ENCODE results near the gene ADAM29. TPM values are rescaled to one million over a fixed set of nuclear protein-coding genes. Genes with fewer than 3 reads are reported as not detected.

ADAM29 gene
- total and polyA plus RNA-seq, 2 donors (not counting 1 experiment from before 2014, with no cell fraction given) = not detected

GRCh38 chr4:174996079-174996478 lies 77.9 kb downstream of the ADAM29 start:
- WGBS (ENCODE audit: insufficient coverage) = no CpG with 5 or more reads among the region's 1 CpG

GRCh38 chr4:174999407-174999806 lies 81.2 kb downstream of the ADAM29 start:
- no CpG with 5 or more reads among the region's 4 CpGs for WGBS (ENCODE audit: insufficient coverage)
- peaks cover 3% of the 10 kb centered on the region for H3K4me1 Mint-ChIP-seq

More at GRCh38 chr4:174996079-174996478, 77.9 kb downstream of the ADAM29 start:
- TF ChIP-seq EZH2 (IDR thresholded peaks at IDR 0.05; ENCODE audit: borderline replicate concordance, insufficient read depth, low read depth, low read length, poor library complexity, severe bottlenecking) (no peak), CTCF (IDR thresholded peaks at IDR 0.05) (no peak)
- ATAC-seq (ENCODE audit: low read depth) (no peak), DNase-seq (no peak)
- no peak overlapping the region for H3K27ac ChIP-seq (ENCODE audit: low read length in 2 of 2)
- H3K4me3 ChIP-seq (ENCODE audit: control extremely low read depth in 1 of 5, extremely low read depth in 1 of 5, insufficient read depth in 1 of 5, low read depth in 2 of 5, low read length in 4 of 5) = no peak overlapping the region
- no peak overlapping the region for H2AFZ ChIP-seq (ENCODE audit: insufficient read depth, low read depth, low read length, poor library complexity, severe bottlenecking)
- Mint-ChIP-seq H3K27me3 (no peaks in the 10 kb centered on the region), H3K4me3 (no peak overlapping the region), H3K4me1 (peaks cover 3% of the 10 kb centered on the region), H3K27ac (no peak overlapping the region), H3K9me3 (ENCODE audit: insufficient read depth) (peaks cover 2% of the 10 kb centered on the region)
- no peak overlapping the region for H3K9ac ChIP-seq (ENCODE audit: low read length)
- no peaks in the 10 kb centered on the region for H3K79me2 ChIP-seq (ENCODE audit: control insufficient read depth, insufficient read depth, low read length)
- H4K20me1 ChIP-seq (ENCODE audit: control insufficient read depth, insufficient read depth, low read length, poor library complexity, severe bottlenecking) = no peaks in the 10 kb centered on the region
- H3K4me2 ChIP-seq (replicated peaks; ENCODE audit: low read depth, low read length, poor library complexity, severe bottlenecking) = no peak overlapping the region
- H3K27me3 ChIP-seq (replicated peaks in 1 of 4; ENCODE audit: control extremely low read depth in 1 of 4, control insufficient read depth in 3 of 4, insufficient read depth in 4 of 4, low read length in 3 of 4) = no peaks in the 10 kb centered on the region
- CTCF ChIA-PET = no interaction called here
- POLR2A ChIA-PET = no interaction called here
- no peaks in the 10 kb centered on the region for H3K9me3 ChIP-seq (ENCODE audit: control extremely low read depth in 1 of 3, control insufficient read depth in 2 of 3, insufficient read depth in 1 of 3, low read length in 2 of 3)
- no peaks in the 10 kb centered on the region for H3K36me3 ChIP-seq (replicated peaks in 1 of 2; ENCODE audit: control extremely low read depth in 1 of 2, control insufficient read depth in 1 of 2, extremely low read depth in 1 of 2, insufficient read depth in 2 of 2, low read length in 1 of 2)
- intact Hi-C loops (cut with micrococcal nuclease) = no loop called here
- no peaks in the 10 kb centered on the region for H3K4me1 ChIP-seq (ENCODE audit: control insufficient read depth in 2 of 2, insufficient read depth in 2 of 2, low read length in 2 of 2)

More at GRCh38 chr4:174999407-174999806, 81.2 kb downstream of the ADAM29 start:
- Mint-ChIP-seq H3K4me3 (no peak overlapping the region), H3K27ac (no peak overlapping the region), H3K27me3 (no peaks in the 10 kb centered on the region), H3K9me3 (ENCODE audit: insufficient read depth) (peaks cover 2% of the 10 kb centered on the region)
- Histone ChIP-seq H3K79me2 (ENCODE audit: control insufficient read depth, insufficient read depth, low read length) (no peaks in the 10 kb centered on the region), H3K36me3 (replicated peaks in 1 of 2; ENCODE audit: control extremely low read depth in 1 of 2, control insufficient read depth in 1 of 2, extremely low read depth in 1 of 2, insufficient read depth in 2 of 2, low read length in 1 of 2) (no peaks in the 10 kb centered on the region), H3K4me1 (ENCODE audit: control insufficient read depth in 2 of 2, insufficient read depth in 2 of 2, low read length in 2 of 2) (no peaks in the 10 kb centered on the region), H3K9ac (ENCODE audit: low read length) (no peak overlapping the region), H3K9me3 (ENCODE audit: control extremely low read depth in 1 of 3, control insufficient read depth in 2 of 3, insufficient read depth in 1 of 3, low read length in 2 of 3) (no peaks in the 10 kb centered on the region), H3K27me3 (replicated peaks in 1 of 4; ENCODE audit: control extremely low read depth in 1 of 4, control insufficient read depth in 3 of 4, insufficient read depth in 4 of 4, low read length in 3 of 4) (no peaks in the 10 kb centered on the region), H3K27ac (ENCODE audit: low read length in 2 of 2) (no peak overlapping the region), H4K20me1 (ENCODE audit: control insufficient read depth, insufficient read depth, low read length, poor library complexity, severe bottlenecking) (no peaks in the 10 kb centered on the region), H3K4me2 (replicated peaks; ENCODE audit: low read depth, low read length, poor library complexity, severe bottlenecking) (no peak overlapping the region), H2AFZ (ENCODE audit: insufficient read depth, low read depth, low read length, poor library complexity, severe bottlenecking) (no peak overlapping the region), H3K4me3 (ENCODE audit: control extremely low read depth in 1 of 5, extremely low read depth in 1 of 5, insufficient read depth in 1 of 5, low read depth in 2 of 5, low read length in 4 of 5) (no peak overlapping the region)
- DNase-seq (no peak), ATAC-seq (ENCODE audit: low read depth) (no peak)
- TF ChIP-seq EZH2 (IDR thresholded peaks at IDR 0.05; ENCODE audit: borderline replicate concordance, insufficient read depth, low read depth, low read length, poor library complexity, severe bottlenecking) (no peak), CTCF (IDR thresholded peaks at IDR 0.05) (no peak)
- ChIA-PET POLR2A (no interaction called here), CTCF (no interaction called here)
- intact Hi-C loops (cut with micrococcal nuclease) = no loop called here
